GM12872 (cell line): ENCODE measurements around the gene TMEM14B.

ENCODE experiments used
- TF ChIP-seq, protein P1 (sequence below): IDR thresholded peaks from 3 replicates; pipeline ENCODE4 v1.5.1; 2011; ENCODE audit warnings: low read depth, mild to moderate bottlenecking, low read length, moderate library complexity; ENCODE audit not compliant: insufficient read depth

The TMEM14B gene

DNA sequence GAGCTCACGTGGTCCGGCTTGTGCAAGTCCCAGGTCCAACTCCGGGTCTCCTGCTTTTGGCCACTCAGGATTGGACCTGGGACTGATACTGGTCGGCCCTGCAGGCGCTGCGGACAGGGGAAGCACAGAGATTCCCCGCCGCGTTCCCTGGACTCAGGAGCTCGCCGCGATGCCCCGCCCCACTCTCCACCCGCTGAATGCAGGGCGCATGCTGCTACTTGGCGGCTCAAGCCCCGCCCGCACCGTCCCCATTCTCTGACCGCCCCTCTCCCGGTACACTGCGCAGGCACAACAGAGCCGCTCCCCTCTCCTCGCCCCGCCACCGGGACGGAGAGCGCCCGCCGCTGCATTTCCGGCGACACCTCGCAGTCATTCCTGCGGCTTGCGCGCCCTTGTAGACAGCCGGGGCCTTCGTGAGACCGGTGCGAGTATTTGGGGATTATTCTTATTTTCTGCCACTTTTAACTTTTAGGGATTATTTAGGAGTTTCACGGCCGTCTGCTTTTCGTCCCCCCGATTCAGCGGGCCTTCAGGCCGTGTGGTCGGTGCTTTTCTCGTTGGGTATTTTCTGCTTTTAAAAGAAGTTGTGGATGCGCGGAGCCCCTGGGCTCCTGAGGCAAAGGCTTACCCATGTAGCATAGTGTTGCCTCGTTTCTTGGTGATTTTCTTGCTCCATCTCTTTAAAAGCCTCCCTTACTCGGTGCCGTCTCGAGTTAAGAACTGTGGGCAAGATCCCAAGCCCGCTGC is 24.6 kb upstream of the TMEM14B start, which contains the start of gene TMEM14C:
TSS of gene TMEM14C (plus strand) at position 251 of the 747 bp plus-strand sequence. CDS start 1,544 bp downstream, outside the sequence.
- TF ChIP-seq, protein P1, sequence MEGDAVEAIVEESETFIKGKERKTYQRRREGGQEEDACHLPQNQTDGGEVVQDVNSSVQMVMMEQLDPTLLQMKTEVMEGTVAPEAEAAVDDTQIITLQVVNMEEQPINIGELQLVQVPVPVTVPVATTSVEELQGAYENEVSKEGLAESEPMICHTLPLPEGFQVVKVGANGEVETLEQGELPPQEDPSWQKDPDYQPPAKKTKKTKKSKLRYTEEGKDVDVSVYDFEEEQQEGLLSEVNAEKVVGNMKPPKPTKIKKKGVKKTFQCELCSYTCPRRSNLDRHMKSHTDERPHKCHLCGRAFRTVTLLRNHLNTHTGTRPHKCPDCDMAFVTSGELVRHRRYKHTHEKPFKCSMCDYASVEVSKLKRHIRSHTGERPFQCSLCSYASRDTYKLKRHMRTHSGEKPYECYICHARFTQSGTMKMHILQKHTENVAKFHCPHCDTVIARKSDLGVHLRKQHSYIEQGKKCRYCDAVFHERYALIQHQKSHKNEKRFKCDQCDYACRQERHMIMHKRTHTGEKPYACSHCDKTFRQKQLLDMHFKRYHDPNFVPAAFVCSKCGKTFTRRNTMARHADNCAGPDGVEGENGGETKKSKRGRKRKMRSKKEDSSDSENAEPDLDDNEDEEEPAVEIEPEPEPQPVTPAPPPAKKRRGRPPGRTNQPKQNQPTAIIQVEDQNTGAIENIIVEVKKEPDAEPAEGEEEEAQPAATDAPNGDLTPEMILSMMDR = no peak

DNA sequence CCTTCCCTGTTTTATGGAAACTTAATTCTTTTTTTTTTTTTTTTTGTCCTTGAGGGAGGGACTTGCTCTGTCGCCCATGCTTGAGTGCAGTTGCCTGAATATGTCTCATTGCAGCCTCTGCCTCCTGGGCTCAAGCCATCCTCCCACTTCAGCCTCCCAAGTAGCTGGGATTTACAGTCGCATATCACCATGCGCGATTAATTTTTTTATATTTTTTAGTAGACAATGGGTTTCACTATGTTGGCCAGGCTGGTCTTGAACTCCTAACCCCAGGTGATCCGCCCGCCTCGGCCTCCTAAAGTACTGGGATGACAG is 24.1 kb upstream of the TMEM14B start:
- TF ChIP-seq, protein P1 = no peak

DNA sequence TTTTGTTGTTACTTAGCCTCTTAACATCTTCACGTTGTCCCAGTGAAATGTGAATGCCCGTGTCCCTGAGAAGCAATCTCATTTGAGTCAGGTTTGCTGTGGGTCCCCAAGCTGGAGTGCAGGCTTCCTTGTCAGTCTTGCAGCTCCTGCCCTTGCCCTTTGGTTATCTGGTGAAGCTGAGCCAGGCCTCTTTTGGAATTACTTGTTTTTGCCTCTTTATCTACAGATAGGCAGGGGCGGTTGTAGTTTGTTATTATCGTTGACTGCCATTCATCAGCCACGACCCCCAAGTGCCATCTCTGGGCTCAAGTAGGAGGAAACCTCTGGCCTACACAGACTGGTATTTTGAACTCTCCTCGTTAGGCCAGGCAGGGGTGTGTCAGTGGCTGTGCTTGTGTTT is 22.6 kb upstream of the TMEM14B start:
- TF ChIP-seq, protein P1 = no peak

DNA sequence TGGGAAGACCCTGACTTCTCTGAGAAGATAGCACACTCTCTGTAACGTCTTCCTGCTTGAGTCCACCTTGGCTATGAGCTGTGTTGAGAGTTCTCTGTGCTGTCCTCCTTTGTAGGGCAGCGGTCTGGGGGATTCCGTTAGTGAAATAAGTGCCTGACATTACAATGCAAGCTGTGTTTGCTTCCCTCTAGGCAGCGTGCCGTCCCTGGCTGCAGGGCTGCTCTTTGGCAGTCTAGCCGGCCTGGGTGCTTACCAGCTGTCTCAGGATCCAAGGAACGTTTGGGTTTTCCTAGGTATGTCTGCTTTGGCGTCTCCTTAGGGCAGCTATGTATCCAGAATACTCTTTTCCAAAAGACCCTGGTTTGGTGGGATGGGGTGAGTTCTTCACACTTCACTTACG is 21.9 kb upstream of the TMEM14B start:
- TF ChIP-seq, protein P1 = no peak

DNA sequence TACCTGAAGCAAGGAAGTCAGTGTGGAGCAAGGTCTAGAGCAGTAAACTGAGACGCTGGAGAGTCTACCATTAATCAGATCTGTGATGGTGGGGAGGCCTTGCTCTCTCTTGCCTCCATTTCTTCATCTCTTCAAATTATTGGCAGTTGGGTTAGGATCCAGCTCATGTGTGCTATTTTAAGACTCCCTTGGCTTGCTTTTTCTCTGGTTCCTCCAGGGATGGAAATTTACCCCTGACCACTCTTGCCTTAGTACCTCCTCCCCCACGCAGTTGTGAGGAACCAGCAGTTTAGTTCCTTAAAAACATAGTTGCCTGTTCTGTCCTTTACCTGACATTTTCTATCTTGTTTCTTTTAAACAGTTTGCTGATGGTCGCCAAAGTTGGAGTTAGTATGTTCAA is 17.4 kb upstream of the TMEM14B start:
- TF ChIP-seq, protein P1 = no peak

DNA sequence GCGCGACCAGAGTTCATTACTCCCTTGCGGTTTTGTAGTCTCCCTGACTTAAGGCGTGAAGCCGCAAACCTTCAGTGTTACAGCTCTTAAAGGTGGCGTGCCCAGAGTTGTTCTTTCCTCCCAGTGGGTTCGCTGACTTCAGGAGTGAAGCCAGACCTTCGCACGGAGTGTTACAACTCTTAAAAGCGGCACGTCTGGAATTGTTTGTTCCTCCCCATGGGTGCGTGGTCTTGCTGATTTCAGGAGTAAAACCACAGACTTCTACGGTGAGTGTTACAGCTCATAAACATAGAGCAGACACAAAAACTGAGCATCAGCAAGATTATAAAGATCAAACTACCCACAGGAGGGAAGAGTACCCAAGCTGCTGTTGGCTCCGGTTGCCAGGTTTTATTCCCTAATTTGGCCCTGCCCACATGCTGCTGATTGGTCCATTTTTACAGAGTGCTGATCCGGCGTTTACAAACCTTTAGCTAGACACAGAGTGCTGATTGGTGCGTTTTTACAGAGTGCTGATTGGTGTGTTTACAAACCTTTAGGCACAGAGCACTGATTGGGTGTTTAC is 14.4 kb upstream of the TMEM14B start:
- TF ChIP-seq, protein P1 = no peak

DNA sequence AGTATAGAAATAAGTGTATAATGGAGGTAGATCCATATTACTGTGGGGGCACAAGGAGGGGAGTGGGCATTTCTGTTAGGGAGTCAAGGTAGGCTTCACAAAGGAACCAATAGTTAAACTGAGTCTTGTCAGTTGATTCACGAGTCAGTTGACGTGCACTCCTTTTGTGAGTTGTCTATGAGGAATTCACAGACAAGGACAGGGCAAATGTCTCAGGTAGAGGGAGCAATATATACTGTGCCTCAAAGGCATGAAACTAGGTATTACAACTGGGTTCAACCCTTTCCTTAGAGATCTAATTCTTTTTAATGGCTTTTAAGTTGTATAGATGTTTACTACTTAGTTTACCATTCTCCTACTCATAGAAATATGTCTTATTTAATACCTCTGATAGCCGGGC is 13.7 kb upstream of the TMEM14B start:
- TF ChIP-seq, protein P1 = no peak
